IPS-NIHi7 (cell line): ENCODE data around the gene KRTAP2-3.
"Not testable (repeated sequence)": the region's sequence is repeated elsewhere in the genome, so short reads cannot be mapped to it uniquely, and the experiment has no call there.

Source experiments
- DNase-seq: peaks from one replicate; pipeline ENCODE4 v3.0.0; 2012; ENCODE audit warnings: mixed read lengths; ENCODE audit errors: extremely low spot score

Gene KRTAP2-3

GRCh38 chr17:41067281-41067680 lies 7.4 kb upstream of the KRTAP2-3 start:
- DNase-seq: no peak

GRCh38 chr17:41065829-41066624 lies 6.1 kb upstream of the KRTAP2-3 start, which contains the start of gene KRTAP2-4:
TSS of gene KRTAP2-4 (minus strand) at chr17:41065879. CDS start at chr17:41065845, 34 bp downstream.
- DNase-seq: no peak

- DNase-seq: not testable (repeated sequence)
These were observed 5.2 kb upstream of the KRTAP2-3 start for GRCh38 chr17:41065016-41065689.

DNA sequence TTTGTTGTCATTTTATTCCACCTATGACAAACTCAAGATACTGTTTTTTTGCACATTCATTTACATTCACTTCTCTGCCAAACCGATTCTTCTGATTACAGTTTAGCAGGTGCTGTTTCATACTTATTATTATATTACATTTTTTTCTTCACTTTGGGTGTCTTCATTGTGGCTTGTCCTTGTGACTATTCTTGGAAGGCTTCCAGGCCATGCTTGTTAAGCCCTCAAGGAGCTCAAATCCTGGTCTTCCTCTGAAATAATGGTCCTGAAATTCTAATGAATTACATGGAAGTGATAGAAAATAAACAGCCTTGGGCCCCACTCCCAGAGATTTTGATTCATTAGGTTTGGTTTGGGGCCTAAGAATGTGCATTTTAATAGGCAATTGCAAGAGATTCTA lies 4.4 kb upstream of the KRTAP2-3 start:
- DNase-seq: no peak

GRCh38 chr17:41063449-41063848 lies 3.5 kb upstream of the KRTAP2-3 start:
- DNase-seq: no peak

GRCh38 chr17:41061964-41062363 lies 2.0 kb upstream of the KRTAP2-3 start:
- no peak for DNase-seq

DNA sequence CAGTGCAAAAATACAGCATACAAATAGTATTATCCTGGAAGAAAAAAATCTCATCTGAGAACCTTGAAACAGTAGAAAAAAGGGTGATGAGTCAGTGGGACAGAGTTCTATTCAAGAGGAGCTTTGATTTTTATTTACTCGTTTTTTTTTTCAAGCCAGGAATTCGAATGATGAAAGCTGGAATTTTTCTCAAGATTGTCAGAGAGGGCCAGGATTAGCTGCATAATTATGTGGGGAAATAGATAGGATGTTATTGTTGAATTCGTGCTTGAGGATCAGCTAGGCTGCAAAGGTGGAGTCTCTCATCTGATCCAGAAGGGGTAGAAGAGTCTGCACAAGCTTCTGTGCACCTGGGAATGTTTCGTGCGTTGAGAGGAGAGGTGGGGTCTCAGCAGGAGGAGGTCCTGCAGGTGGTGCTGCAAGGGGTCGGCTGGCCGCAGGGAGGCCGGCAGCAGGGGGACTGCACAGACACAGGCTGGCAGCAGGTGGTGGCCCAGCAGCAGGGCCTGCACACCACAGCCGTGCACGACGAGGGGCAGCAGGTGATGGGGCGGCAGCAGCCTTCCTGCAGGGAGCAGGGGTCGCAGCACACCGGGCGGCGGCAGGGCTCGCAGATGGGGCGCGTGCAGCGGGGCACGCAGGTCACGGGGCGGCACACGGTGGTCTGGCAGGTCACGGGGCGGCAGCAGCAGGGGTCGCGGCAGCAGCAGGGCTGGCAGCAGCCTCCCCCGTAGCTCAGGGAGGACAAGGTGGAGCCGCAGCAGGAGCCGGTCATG lies 450 bp downstream of the KRTAP2-3 start:
- not testable (repeated sequence) for DNase-seq

DNA sequence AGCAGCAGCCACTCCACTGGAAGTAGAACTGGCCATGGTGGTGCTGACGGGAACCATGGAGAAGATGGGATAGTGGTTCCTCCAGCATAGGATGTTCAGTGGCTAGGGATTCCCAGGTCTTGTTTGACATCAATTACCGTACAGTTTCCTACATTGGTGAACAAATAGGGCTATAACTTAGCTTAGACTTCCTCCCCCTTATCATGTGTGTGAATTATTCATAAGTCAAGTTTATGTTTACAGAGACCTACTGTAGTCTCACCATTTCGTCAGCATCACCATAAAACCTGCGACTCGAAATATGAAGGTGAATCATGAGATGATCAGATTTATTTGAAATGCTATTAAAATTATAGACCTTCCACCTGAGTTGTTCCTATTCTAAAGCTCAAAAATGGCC lies 1.2 kb downstream of the KRTAP2-3 start:
- DNase-seq: no peak

DNA sequence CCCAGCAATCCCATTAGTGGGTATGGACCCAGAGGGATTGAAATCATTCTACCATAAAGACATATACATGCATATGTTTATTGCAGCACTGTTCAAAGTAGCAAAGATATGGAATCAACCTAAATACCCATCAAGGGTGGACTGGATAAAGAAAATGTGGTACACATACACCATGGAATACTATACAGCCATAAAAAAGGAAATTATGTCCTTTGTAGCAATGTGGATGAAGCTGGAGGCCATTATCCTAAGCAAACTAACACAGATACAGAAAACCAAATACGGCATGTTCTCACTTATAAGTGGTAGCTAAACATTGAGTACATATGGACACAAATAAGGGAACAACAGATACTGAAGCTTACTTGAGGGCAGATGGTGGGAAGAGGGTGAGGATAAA lies 2.4 kb downstream of the KRTAP2-3 start:
- DNase-seq: no peak

- not testable (repeated sequence) for DNase-seq
These were observed 4.8 kb downstream of the KRTAP2-3 start, which contains the start of gene KRTAP2-2 for GRCh38 chr17:41055130-41055529. TSS of gene KRTAP2-2 (minus strand) at chr17:41055230. CDS start at chr17:41055211, 19 bp downstream.

- DNase-seq: not testable (repeated sequence)
These were observed 5.4 kb downstream of the KRTAP2-3 start for GRCh38 chr17:41054556-41054955.

GRCh38 chr17:41054025-41054424 lies 5.9 kb downstream of the KRTAP2-3 start:
- DNase-seq: no peak

DNA sequence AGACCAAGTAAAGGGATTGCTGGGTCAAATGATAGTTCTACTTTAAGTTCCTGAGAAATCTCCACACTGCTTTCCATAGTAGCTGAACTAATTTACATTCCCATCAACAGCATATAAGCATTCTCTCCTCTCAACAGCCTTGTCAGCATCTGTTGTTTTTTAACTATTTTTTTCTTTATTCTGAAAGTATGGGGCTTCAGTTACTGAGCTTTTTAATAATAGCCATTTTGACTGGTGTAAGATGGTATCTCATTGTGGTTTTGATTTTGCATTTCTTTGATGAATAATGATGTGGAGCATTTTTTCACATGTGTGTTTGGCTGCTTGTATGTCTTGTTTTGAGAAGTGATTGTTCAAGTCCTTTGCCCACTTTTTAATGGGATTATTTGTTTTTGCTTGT lies 7.3 kb downstream of the KRTAP2-3 start:
- no peak for DNase-seq

- DNase-seq: no peak
These were observed 10.8 kb downstream of the KRTAP2-3 start for GRCh38 chr17:41049110-41049509.

- DNase-seq: no peak
These were observed 11.5 kb downstream of the KRTAP2-3 start for GRCh38 chr17:41048441-41048840.

GRCh38 chr17:41046735-41047465 lies 13.0 kb downstream of the KRTAP2-3 start, which contains the start of gene KRTAP2-1:
TSS of gene KRTAP2-1 (minus strand) at chr17:41047316. CDS start at chr17:41047267, 49 bp downstream.
- DNase-seq: not testable (repeated sequence)

DNA sequence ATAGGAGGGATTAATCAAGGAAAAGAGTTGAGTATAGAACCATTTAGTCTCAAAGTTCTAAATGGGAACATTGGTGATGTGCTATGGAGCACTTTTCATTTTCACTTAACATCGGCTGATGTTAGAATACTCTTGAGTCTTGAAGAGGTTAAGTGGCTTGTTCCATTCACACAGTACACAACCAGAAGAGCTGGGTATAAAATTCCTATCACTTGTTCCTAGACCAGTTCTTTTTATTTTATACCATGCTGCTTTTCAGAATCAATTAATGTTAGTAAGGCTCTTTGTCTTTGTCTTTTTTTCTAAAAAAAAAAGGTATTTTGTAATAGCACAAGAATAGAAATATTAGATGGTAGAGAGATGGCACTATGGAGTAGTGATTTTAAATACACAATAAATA lies 17.0 kb downstream of the KRTAP2-3 start:
- DNase-seq: no peak

GRCh38 chr17:41040783-41041571 lies 18.9 kb downstream of the KRTAP2-3 start, which contains the start of gene KRTAP1-1:
TSS of gene KRTAP1-1 (minus strand) at chr17:41041450. CDS start at chr17:41041397, 53 bp downstream.
- DNase-seq: not testable (repeated sequence)

GRCh38 chr17:41037853-41038350 lies 22.0 kb downstream of the KRTAP2-3 start:
- no peak for DNase-seq

DNA sequence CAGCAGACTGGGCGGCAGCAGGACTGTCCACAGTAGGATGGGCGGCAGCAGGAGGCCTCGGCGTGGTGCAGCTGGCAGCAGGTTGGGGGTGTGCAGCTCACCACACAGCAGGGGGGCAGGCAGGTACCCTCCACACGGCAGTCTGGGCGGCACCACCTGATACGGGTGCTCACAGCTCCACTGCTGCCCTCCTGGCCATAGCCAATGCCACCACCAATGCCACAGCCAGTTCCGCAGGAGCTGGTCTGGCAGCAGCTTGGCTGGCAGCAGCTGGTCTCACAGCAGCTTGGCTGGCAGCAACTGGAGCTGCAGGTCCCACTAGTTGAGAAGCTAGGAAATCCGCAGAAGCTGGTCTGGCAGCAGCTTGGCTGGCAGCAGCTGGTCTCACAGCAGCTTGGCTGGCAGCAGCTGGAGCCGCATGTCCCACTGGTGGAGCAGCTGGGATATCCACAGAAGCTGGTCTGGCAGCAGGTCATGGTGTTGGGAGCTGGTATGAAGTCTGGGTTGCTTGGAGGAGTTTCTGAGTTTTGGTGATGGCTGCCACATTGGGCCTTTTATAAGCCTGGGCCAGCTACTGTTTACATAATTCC lies 25.5 kb downstream of the KRTAP2-3 start, which contains the start of gene KRTAP1-3:
TSS of gene KRTAP1-3 (minus strand) at position 529 of the 590 bp plus-strand sequence. CDS start at position 476, 53 bp downstream.
- not testable (repeated sequence) for DNase-seq
